IPS-18c (cell line): Measurements from ENCODE around the gene AP1B1.
"Not testable (repeated sequence)": the region's sequence is repeated elsewhere in the genome, so short reads cannot be mapped to it uniquely, and the experiment has no call there.

Experiments
- H3K4me3 ChIP-seq: 2 replicates; pipeline ENCODE4 v1.7.0; 2013; ENCODE audit warnings: low read depth, mild to moderate bottlenecking, low read length, moderate library complexity; ENCODE audit not compliant: insufficient read depth
- H3K9me3 ChIP-seq: one replicate; pipeline ENCODE4 v1.6.1; 2013; ENCODE audit warnings: mild to moderate bottlenecking, low read length, moderate library complexity; ENCODE audit not compliant: control insufficient read depth, insufficient read depth

The AP1B1 gene

GRCh38 chr22:29374401-29374800 lies 14.0 kb downstream of the AP1B1 start:
- H3K4me3 ChIP-seq = no peak overlapping the region
- no peaks in the 10 kb centered on the region for H3K9me3 ChIP-seq

DNA sequence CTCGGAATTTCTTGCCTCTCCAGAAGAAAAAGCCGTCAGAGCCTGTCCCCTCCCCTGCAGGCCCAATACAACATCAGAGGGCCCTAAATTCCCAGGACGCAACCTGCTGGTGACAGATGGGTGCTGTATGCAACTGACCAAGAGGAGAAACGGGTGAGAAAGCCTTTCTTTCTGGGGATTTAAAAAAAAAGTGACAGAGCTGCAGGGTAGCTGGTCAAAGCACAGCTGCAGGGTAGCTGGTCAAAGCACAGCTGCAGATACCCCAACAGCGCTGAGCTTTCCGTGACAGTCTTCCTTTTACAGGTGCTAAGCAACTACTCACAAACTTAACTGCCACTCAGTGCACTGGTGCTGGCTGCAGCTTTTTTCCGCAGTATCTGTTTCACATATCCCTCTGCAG lies 17.8 kb downstream of the AP1B1 start:
- H3K4me3 ChIP-seq = no peak overlapping the region
- no peaks in the 10 kb centered on the region for H3K9me3 ChIP-seq

- Histone ChIP-seq H3K9me3 (no peaks in the 10 kb centered on the region), H3K4me3 (no peak overlapping the region)
Observed at GRCh38 chr22:29369460-29369859, 18.9 kb downstream of the AP1B1 start.

- no peak overlapping the region for H3K4me3 ChIP-seq
- no peaks in the 10 kb centered on the region for H3K9me3 ChIP-seq
Observed at GRCh38 chr22:29359469-29359868, 28.9 kb downstream of the AP1B1 start.

- not testable (repeated sequence) for H3K4me3 ChIP-seq, H3K9me3 ChIP-seq
Observed at GRCh38 chr22:29357193-29357890, 31.0 kb downstream of the AP1B1 start.

DNA sequence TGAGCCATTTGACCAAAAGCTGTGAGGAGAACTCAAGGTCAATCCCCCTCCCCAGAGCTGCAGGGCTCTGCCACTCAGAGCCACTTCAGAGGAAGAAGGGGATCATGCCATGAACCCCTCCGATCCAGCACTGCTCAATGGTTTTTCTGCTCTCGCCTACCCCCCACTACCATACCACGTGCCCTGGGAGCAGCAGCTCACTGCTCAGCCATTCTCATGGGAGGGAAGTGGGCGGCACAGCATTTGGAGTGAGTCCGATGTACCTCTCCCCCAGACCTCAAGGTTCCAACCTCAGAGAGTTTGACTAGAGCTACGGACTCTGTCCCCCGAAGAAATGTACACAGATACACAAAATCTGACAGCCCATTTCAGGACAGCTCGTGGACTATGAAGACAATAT lies 34.5 kb downstream of the AP1B1 start:
- H3K4me3 ChIP-seq = no peak overlapping the region
- no peaks in the 10 kb centered on the region for H3K9me3 ChIP-seq

GRCh38 chr22:29353286-29353685 lies 35.1 kb downstream of the AP1B1 start:
- H3K9me3 ChIP-seq = no peaks in the 10 kb centered on the region

GRCh38 chr22:29352778-29353177 lies 35.6 kb downstream of the AP1B1 start:
- no peaks in the 10 kb centered on the region for H3K9me3 ChIP-seq
- no peak overlapping the region for H3K4me3 ChIP-seq

More at GRCh38 chr22:29353286-29353685, 35.1 kb downstream of the AP1B1 start:
- no peak overlapping the region for H3K4me3 ChIP-seq

- Histone ChIP-seq H3K9me3 (no peaks in the 10 kb centered on the region), H3K4me3 (no peak overlapping the region)
Observed at GRCh38 chr22:29351891-29352290, 36.5 kb downstream of the AP1B1 start.

DNA sequence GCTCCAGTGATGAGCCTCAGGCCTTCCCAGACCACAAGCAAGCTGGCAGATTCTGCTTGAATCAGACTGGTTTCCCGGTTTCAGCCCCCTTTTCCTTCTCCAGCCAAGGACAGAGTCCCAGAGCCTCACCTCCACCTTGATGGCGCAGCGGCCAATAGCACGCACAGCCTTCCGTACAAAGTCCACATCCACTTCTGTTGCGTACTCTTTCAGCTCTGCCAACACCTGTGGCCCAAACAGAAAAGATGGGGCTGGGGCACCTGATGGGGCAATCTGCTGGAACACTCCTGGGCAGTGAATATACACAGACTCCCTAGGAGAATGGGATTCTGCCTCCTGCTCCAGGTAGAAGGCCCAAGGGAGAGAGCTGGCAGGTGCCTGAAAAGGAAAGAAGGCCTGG lies 37.3 kb downstream of the AP1B1 start:
- Histone ChIP-seq H3K9me3 (no peaks in the 10 kb centered on the region), H3K4me3 (no peak overlapping the region)

DNA sequence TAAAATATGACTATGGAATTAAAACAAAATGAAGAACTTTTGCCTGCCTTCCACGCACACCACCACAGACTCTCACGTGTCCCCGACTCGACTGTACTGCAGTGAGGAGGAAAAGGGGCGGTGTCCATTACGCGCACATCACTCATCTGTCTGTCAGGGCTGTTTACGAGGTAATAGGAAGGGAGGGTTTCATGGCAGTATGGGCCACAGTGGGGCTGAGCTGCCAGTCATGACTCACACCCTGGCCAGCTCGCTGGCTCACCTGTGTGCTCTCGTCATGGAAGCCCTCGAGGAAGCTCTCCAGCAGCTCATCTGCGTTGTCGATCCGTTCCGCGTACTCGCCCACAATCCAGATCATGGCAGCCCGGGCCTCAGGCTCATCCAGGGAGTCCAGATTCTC lies 39.4 kb downstream of the AP1B1 start:
- no peaks in the 10 kb centered on the region for H3K9me3 ChIP-seq
- no peak overlapping the region for H3K4me3 ChIP-seq

DNA sequence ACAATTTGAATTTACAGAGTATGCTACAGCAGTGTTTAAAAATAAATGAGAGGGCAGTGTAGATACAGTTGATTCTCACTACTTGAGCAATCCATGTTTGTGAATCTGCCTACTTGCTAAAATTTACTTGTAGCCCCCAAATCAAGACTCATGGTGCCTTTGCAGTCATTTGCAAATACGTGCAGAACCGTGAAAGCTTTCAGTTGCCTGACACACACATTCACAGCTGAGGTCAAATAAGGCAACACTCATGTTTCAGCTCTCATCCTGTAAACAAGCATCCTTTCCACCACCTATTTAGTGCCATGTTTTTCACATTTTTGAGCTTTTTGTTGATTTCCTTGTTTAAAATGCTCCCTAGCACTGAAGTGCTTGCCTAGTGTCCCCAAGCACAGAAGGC lies 40.3 kb downstream of the AP1B1 start:
- Histone ChIP-seq H3K9me3 (no peaks in the 10 kb centered on the region), H3K4me3 (no peak overlapping the region)

GRCh38 chr22:29346659-29347058 lies 41.7 kb downstream of the AP1B1 start:
- H3K4me3 ChIP-seq = no peak overlapping the region
- H3K9me3 ChIP-seq = no peaks in the 10 kb centered on the region

- H3K4me3 ChIP-seq = no peak overlapping the region
- no peaks in the 10 kb centered on the region for H3K9me3 ChIP-seq
Observed at GRCh38 chr22:29345932-29346331, 42.4 kb downstream of the AP1B1 start.

DNA sequence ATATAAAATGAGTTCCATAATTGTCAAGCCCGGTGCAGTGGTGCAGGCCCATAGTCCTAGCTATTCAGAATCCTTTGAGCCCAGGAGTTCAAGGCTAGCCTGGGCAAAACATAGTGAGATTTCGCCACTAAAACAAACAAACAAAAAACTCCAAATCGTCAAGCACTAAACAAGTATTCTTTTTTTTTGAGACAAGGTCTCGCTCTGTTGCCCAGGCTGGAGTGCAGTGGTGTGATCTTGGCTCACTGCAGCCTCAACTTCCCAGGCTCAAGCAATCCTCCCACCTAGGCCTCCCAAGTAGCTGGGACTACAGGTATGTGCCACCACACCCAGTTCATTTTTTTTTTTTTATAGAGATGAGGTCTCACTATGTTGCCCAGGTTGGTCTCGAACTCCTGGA lies 43.5 kb downstream of the AP1B1 start:
- H3K9me3 ChIP-seq = not testable (repeated sequence)

DNA sequence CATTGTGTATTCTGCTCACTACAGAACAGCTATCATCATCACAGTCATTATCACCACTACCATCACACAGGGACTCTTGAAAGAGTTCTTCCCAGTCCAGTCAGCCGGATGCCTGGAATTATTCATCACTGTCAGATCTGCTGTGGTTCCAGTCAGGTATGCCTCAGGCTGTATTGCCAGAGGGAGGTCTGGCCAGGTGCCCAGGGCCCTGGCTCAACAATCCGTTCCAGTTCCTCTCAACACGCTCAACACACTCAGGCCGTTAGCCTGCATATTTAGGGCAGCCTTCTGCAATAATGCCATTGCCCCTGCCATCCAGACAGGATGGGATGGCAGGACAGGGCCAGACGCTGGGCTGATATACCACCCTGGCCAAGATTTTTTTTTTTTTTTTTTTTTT lies 44.2 kb downstream of the AP1B1 start:
- no peak overlapping the region for H3K4me3 ChIP-seq
- H3K9me3 ChIP-seq = no peaks in the 10 kb centered on the region

More for the DNA sequence above, 43.5 kb downstream of the AP1B1 start:
- not testable (repeated sequence) for H3K4me3 ChIP-seq

DNA sequence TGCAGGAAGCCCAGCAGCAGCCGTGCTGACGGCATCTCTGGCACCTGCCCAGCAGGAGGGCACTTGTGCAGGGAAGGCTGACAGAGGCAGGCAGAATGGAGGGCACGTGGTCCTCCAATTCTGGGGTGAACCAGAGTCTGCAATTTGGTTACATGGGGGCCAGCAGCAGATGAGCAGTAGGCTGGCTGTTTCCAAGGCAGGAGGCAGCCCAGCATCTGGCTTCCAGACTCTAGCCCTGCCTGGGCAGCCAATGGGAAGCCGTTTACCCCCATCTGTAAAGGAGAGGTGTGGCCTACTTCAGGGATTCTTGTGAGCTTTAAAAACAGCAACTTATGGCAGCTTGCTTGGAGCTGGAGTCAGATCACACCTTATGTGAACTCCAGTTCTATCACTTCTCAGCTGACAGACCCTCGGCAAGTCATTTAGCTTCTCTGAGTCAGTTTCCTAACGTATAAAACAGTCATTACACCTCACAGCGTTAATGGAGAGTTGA lies 45.0 kb downstream of the AP1B1 start:
- Histone ChIP-seq H3K9me3 (no peaks in the 10 kb centered on the region), H3K4me3 (no peak overlapping the region)

- H3K4me3 ChIP-seq = no peak overlapping the region
- H3K9me3 ChIP-seq = no peaks in the 10 kb centered on the region
Observed at GRCh38 chr22:29342577-29343312, 45.6 kb downstream of the AP1B1 start.
